ENCODE measurements around the gene AANAT.

Gene AANAT

DNA sequence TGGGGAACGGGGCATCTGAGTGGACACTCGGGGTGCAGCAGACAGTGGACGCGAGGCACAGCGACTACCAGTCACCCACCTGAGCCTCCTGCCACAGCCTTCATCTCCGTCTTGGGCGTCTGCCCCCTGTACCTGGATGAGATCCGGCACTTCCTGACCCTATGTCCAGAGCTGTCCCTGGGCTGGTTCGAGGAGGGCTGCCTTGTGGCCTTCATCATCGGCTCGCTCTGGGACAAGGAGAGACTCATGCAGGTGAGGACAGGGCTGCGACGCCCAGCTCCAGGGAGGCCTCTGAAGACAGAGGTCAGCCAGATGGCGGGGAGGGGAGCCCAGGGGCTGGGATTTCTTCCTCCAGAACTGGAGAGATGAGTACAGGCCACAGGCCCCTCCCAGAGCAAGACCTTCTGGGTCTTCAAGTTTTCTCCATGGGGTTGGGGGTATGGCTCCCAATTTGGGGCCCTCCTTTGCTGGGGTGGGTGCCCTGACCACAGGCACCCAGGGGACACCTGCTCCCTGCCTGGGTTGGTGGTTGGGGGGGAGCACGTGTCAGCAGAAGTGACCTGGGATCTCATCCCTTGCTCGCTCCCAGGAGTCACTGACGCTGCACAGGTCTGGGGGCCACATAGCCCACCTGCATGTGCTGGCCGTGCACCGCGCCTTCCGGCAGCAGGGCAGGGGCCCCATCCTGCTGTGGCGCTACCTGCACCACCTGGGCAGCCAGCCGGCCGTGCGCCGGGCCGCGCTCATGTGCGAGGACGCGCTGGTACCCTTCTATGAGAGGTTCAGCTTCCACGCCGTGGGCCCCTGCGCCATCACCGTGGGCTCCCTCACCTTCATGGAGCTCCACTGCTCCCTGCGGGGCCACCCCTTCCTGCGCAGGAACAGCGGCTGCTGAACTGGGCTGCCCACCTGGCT, 1.9 kb downstream of the AANAT start:
- DNase-seq = no peak

GRCh38 chr17:76469991-76470739, 2.8 kb downstream of the AANAT start:
- DNase-seq = no peak

DNA sequence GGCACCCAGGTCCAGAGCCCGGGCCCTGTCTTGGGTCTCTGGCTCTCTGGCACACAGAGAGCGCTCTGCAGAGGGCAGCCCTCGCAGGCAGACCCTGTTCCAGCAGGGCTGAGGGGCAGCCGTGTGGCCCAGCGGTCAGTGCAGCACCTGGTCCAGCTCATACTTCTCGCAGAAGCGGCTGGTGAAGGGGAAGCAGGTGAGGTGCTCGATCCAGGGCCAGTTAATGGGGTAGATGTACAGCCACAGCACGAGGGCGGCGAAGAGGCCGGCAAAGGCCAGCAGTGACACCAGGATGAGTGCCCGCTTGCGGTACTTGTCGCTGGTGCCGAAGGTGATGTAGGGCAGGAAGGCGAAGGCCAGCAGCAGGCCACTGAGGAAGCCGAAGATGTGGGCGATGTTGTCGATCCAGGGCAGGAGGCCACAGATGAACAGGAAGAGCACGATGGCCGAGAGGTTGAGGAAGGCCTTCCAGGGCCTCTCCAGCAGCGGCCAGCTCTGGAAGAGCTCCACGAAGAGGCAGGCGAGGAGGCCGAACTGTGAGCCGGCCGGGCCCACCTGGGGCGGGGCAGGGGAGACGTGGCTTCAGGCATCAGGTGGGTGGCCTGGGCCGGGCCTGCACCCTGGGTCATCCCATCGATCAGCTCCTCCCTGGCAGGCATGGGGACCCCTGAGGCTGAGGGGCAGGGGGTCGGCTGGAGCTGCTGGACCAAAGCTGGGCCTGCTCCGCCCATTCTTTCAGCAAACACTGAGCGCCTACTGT, 4.3 kb downstream of the AANAT start:
- DNase-seq = no peak

DNA sequence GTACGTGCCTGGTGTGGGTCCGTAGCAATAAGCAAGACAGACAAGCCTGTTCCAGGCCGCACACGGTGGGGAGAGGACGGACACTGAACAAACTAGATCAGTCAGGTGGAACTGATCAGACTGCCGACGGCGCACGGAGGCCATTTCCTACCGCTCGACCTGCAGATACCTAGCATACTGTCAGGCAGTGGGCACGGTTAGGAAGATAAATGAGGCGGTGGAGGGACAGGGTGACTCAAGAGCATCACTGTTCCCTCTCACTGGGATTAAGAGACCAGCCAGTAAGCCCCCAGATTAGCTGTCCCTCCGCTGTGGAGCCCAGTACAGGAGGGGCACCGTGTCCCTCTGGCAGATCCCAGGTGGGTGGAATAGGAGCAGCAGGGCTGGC, 4.8 kb downstream of the AANAT start:
- no peak for DNase-seq

- DNase-seq = no peak
Measured at GRCh38 chr17:76472726-76473125, 5.3 kb downstream of the AANAT start.

GRCh38 chr17:76473541-76473985, 6.2 kb downstream of the AANAT start:
- DNase-seq = no peak

GRCh38 chr17:76474238-76474637, 6.8 kb downstream of the AANAT start:
- DNase-seq = no peak

GRCh38 chr17:76474894-76475293, 7.5 kb downstream of the AANAT start:
- DNase-seq = no peak

DNA sequence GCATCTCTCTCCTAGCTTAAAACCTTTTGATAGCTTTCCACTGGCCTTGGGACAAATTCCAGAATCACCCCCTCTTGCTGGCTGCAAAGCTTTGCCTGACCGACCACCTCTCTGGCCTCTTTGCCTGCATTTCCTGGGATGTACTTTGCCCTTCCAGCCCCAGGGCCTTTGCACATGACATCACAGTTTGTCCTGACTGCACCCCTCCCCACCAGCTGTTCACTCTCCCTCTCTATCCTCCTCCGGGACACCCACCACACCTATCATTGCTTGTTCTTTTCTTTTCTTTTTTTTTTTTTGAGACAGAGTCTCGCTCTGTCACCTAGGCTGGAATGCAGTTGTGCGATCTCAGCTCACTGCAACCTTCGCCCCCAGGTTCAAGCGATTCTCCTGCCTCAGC, 7.9 kb downstream of the AANAT start:
- DNase-seq = no peak

DNA sequence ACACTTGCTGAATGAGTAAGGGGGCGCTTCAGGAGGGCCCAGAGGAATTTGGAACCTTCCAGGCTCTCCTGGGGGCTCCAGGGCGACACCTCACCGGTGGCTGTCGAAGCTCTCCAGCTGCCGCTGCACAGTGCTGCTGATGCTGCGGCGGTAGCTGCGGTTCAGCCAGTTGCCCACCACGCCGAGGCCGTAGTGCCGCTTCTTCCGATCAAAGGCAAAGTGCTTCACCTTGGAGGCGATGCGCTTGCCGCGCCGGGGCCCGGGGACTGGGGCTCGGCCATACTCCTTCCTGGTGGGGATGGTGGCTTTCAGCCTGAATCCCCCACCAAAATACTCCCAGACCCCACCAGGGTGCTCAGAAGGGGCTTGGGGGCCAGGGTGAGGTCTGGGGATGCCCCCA, 9.3 kb downstream of the AANAT start:
- no peak for DNase-seq

- DNase-seq = no peak
Measured at GRCh38 chr17:76477576-76477975, 10.2 kb downstream of the AANAT start.

DNA sequence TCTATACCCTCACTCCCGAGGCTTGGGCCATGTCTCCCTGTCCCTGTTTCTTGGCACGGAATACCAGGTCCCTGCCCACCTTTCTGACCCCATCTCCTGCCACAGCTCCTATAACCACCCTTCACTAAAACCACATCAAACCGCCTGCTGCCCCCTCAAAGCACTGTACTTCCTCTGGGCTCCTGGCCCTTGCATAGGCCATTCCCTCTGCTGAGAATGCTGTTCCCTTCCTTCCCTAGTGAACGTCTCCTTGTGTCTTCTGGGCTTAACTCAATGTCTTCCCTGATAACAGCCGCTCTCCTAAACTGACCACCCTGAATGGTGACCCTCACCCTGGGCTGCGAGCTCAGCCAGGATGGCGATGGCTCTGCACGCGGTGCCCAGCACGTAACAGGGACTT, 10.7 kb downstream of the AANAT start:
- DNase-seq = no peak

DNA sequence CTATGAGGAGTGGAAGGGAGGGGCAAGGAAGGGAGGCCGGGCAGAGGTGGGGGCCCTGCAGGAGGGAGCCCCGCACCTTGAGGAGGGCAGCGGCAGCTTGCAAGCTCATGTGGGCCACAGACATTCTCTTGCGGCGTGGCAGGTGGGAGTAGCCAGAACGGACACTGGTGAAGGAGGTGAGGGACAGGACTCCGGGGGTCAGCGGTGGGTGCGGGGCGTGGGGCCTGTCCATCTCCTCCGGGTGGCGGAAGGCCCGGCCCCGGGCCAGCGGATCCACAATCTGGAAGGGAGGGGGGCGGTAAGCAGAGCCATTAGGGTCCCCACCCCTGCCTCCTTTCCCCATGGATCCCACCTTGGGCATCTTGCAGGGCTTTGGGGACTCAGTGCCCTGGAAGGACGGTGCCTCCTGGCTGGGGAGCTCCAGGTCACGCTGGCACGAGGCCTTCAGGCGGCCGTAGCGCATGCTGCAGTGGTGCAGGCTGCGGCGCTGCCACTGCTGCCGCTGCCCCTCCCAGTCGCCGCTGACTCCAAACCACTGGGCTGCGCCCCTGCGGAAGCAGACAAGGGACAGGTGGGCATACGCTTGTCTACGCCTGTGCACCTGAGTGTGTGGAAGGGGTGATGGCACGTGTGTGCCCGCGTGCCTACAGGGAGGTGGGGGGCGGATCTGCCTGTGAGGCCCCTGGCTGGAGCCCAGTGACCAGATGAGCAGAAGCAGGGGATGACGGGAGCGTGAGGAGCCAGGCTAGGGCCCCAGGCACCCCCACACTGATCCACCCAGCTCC, 11.5 kb downstream of the AANAT start:
- DNase-seq = no peak

- DNase-seq = no peak
Measured at GRCh38 chr17:76479515-76480060, 12.2 kb downstream of the AANAT start.

DNA sequence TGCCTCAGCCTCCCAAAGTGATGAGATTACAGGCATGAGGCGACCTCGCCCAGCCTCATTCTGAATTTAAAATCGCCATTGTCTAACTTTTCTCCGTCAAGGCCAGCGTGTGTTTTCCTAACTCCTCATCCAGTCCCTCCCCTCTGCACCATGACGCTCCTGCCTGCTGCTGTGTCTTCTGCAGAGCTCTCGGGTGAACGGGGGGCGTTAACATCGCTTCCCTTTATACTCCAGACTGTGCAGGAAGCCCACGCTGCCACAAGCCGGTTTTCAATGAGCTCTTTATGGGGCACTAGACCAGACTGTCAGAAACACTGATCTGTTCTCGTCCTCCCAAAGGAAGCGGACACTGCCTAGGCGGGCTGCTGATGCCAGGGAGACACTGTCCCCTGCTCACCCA, 13.2 kb downstream of the AANAT start:
- DNase-seq = no peak

DNA sequence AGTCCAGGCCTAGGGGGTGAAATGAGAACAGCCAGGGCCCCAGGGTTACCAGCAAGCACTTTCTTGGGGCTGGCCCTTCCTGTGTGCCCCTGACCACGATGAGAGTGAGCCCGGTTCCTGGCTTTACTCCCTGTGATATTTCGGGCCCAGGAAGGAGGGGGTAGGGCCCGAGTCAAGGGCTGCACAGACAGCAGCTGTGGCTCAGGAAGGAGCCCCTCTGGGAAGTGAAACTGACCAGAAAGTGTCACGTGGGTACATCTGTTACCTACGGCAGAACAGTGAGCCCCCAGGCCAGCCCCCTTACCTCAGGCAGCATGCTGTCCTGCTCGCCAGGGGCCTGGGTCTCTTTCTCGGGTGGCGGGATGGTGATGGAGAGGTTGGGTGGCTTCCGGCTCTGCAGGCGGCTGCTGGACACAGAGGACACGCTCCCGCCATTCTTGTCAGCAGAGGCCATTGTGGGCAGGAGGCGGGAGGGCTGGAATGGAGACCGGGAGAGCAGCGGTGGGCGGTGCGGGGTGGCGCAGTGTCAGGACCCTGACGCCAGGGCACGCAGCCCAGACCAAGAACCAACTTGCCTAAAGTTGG, 13.8 kb downstream of the AANAT start:
- no peak for DNase-seq

DNA sequence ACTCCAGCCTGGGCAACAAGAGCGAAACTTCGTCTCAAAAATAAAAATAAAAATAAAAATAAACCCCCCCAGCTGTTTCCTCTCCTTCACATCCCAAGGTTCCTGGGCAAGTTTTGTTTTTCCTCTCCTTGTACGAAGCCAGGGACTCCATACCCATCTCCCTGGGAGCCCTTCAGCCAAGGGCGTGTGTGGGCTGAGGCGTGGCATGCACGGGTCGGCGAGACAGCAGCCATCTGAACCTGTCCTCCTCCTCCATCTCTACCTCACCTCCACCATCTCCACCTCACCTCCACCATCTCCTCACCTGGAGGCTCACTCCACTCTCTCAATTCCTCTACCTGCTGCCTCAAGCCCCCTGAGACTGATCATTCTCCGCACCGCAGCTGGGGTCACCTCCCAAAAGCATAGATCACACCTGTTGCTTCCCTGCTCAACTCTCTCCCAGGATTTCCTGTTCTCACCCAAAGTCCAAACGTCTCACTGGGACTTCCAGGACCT, 16.9 kb downstream of the AANAT start:
- no peak for DNase-seq

DNA sequence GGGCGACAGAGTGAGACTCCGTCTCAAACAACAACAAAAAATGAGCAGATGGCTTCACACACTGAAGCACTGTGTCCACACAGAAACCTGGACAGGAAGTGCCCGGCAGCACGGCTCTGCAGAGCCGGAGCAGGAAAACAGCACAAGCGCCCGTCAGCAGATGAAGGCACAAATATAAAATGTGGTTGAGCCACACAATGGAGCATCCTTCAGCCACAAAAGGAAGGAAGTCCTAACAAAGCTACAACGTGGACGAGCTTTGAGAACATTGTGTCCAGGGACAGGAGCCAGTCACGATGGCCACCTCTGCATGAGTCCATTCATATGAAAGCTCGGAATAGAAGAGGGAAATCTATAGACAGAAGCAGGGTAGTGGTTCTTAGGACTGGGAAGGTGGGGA, 18.2 kb downstream of the AANAT start:
- DNase-seq = no peak

DNA sequence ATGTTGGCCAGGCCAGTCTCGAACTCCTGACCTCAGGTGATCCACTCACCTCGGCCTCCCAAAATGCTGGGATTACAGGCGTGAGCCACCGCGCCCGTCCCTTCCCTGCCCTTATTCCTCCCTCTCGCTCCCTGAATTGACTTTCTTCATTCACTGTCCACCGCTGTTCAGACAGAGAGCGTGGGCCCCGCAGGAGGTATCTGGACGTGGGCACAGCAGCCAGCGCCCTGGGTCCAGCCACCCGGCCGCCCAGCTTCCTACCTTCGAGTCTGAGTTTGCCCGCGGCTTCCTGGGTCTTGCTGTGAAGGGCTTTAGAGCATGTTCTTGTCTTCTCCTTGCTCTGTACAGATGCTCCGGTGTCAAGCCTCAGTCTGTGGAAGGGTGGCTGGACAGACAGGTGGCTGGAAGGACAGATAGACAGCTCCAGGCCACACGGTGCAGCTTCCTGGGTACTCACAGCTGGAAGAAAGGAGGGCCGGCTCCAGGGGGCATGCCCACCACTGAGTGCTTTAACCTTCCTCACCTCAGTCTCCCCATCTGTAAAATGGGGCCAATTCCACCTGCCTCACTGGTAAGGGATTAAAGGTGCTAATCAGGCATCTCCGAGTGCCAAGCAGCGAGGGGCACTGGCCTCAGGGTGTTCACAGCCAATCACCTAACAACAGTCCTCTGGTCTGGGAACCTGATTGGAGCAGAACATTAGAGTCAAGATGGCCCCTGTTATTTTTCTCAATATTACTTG, 20.2 kb downstream of the AANAT start:
- no peak for DNase-seq

DNA sequence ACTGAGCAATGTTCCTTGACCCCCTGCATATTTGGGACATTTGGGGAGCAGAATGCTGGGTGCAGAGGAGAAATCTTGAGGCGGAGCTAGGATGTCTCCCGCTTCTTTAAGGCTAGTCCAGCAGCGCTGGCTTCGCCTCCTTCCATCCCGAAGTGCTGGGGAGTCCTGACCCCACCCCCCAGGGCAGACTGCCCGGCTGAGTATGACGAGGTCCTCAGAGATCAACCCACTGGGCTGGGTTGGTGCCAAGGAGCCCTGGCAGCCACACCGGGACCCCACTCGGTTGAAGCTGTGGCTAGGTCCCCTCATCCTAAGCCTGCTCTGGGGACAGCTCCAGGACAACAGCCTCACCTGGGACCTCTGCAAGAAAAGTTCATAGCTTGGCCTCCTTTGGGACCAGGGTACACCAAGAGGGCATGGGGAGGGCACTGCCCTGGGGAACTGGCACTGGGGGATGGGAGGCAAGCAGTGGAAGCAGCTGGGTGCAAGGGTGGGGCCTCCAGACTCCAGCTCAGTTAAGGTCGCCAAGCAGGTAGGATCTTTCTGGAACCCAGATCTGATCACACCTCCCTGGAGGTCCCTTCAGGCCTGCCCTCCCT, 22.8 kb downstream of the AANAT start:
- no peak for DNase-seq

All from NCI-H2171 treated with DMSO at 0.1 percent for 48 hours (cell line).